ENCODE results near the gene TEX14. TPM values are rescaled to one million over a fixed set of nuclear protein-coding genes. Genes with fewer than 3 reads are reported as not detected.

The TEX14 gene
- total RNA-seq, 1 experiment from 2014 or later = not detected

- Mint-ChIP-seq H3K36me3 (ENCODE audit: insufficient read depth, unreplicated experiment) (no peaks in the 10 kb centered on the region), H3K4me1 (ENCODE audit: insufficient read depth, unreplicated experiment) (peaks cover 24% of the 10 kb centered on the region), H3K27ac (ENCODE audit: low read depth, unreplicated experiment) (no peak overlapping the region), H3K4me3 (ENCODE audit: unreplicated experiment) (peak overlapping the region; percentile 40), H3K9me3 (ENCODE audit: unreplicated experiment) (no peaks in the 10 kb centered on the region), H3K27me3 (ENCODE audit: insufficient read depth, unreplicated experiment) (no peaks in the 10 kb centered on the region)
- BruUV-seq (replicated peaks) = no TSS peak
- peak; percentile 37 for DNase-seq (ENCODE audit: unreplicated experiment)
- POLR2A ChIA-PET = interaction anchor here (0.6 to 0.9 kb wide), 2 partner anchors 37 to 99 kb away, joined by 3 read pairs; no protein-coding TSS in a partner anchor
- CTCF ChIA-PET = interaction anchor here (0.6 to 2.1 kb wide), 3 partner anchors 13 to 921 kb away, joined by 4 to 10 read pairs (median 5); no protein-coding TSS in a partner anchor
- no peak for TF ChIP-seq CTCF (IDR thresholded peaks at IDR 0.05; ENCODE audit: unreplicated experiment)
- intact Hi-C loops (cut with micrococcal nuclease) = no loop called here
Observed at GRCh38 chr17:58531661-58532554, 159.9 kb downstream of the TEX14 start.

GRCh38 chr17:58531122-58531521, 160.7 kb downstream of the TEX14 start:
- Mint-ChIP-seq H3K9me3 (ENCODE audit: unreplicated experiment) (no peaks in the 10 kb centered on the region), H3K27me3 (ENCODE audit: insufficient read depth, unreplicated experiment) (no peaks in the 10 kb centered on the region), H3K27ac (ENCODE audit: low read depth, unreplicated experiment) (no peak overlapping the region), H3K36me3 (ENCODE audit: insufficient read depth, unreplicated experiment) (no peaks in the 10 kb centered on the region), H3K4me3 (ENCODE audit: unreplicated experiment) (peak overlapping the region; percentile 8), H3K4me1 (ENCODE audit: insufficient read depth, unreplicated experiment) (peaks cover 29% of the 10 kb centered on the region)
- TF ChIP-seq CTCF (IDR thresholded peaks at IDR 0.05; ENCODE audit: unreplicated experiment) = no peak
- BruUV-seq (replicated peaks) = no TSS peak
- intact Hi-C loops (cut with micrococcal nuclease) = no loop called here
- CTCF ChIA-PET = interaction anchor here (0.6 to 1.5 kb wide), 2 partner anchors 12 to 922 kb away, joined by 4 read pairs; no protein-coding TSS in a partner anchor
- DNase-seq (ENCODE audit: unreplicated experiment) = no peak
- POLR2A ChIA-PET = interaction anchor here (2.3 kb wide), 1 partner anchor 13 kb away, joined by 9 read pairs; no protein-coding TSS in a partner anchor

- H3K9me3 Mint-ChIP-seq (ENCODE audit: unreplicated experiment) = no peaks in the 10 kb centered on the region
- no peak overlapping the region for H3K27ac Mint-ChIP-seq (ENCODE audit: low read depth, unreplicated experiment)
- no TSS peak for BruUV-seq (replicated peaks)
- H3K36me3 Mint-ChIP-seq (ENCODE audit: insufficient read depth, unreplicated experiment) = no peaks in the 10 kb centered on the region
- H3K4me1 Mint-ChIP-seq (ENCODE audit: insufficient read depth, unreplicated experiment) = peaks cover 28% of the 10 kb centered on the region
- no peaks in the 10 kb centered on the region for H3K27me3 Mint-ChIP-seq (ENCODE audit: insufficient read depth, unreplicated experiment)
- CTCF ChIA-PET = interaction anchor here (0.7 to 1.5 kb wide), 2 partner anchors 12 to 1589 kb away, joined by 3 to 4 read pairs; no protein-coding TSS in a partner anchor
- peak overlapping the region; percentile 8 for H3K4me3 Mint-ChIP-seq (ENCODE audit: unreplicated experiment)
- no peak for DNase-seq (ENCODE audit: unreplicated experiment)
- POLR2A ChIA-PET = interaction anchor here (2.3 kb wide), 1 partner anchor 12 kb away, joined by 9 read pairs; no protein-coding TSS in a partner anchor
- intact Hi-C loops (cut with micrococcal nuclease) = no loop called here
- no peak for TF ChIP-seq CTCF (IDR thresholded peaks at IDR 0.05; ENCODE audit: unreplicated experiment)
Observed at GRCh38 chr17:58530655-58531054, 161.2 kb downstream of the TEX14 start.

- intact Hi-C loops (cut with micrococcal nuclease) = no loop called here
Observed at GRCh38 chr17:58529275-58529674, 162.6 kb downstream of the TEX14 start.

More at GRCh38 chr17:58529275-58529674, 162.6 kb downstream of the TEX14 start:
- H3K4me3 Mint-ChIP-seq (ENCODE audit: unreplicated experiment) = no peak overlapping the region
- DNase-seq (ENCODE audit: unreplicated experiment) = no peak
- BruUV-seq (replicated peaks) = no TSS peak
- TF ChIP-seq CTCF (IDR thresholded peaks at IDR 0.05; ENCODE audit: unreplicated experiment) = no peak
- peaks cover 24% of the 10 kb centered on the region for H3K4me1 Mint-ChIP-seq (ENCODE audit: insufficient read depth, unreplicated experiment)
- no peaks in the 10 kb centered on the region for H3K9me3 Mint-ChIP-seq (ENCODE audit: unreplicated experiment)
- CTCF ChIA-PET = interaction anchor here (2.4 kb wide), 1 partner anchor 10 kb away, joined by 7 read pairs; no protein-coding TSS in a partner anchor
- no peaks in the 10 kb centered on the region for H3K36me3 Mint-ChIP-seq (ENCODE audit: insufficient read depth, unreplicated experiment)
- POLR2A ChIA-PET = interaction anchor here (0.7 to 2.3 kb wide), 2 partner anchors 11 to 129 kb away, joined by 3 to 9 read pairs; no protein-coding TSS in a partner anchor
- H3K27ac Mint-ChIP-seq (ENCODE audit: low read depth, unreplicated experiment) = no peak overlapping the region
- no peaks in the 10 kb centered on the region for H3K27me3 Mint-ChIP-seq (ENCODE audit: insufficient read depth, unreplicated experiment)
